Tongue (tissue), 2 donors: ENCODE data around the gene OPN4. TPM values are rescaled to one million over a fixed set of nuclear protein-coding genes. Genes with fewer than 3 reads are reported as not detected.
A peak's percentile ranks its signal among the peaks of the same experiment; 100 is the strongest.

Source experiments
- DNase-seq: peaks from one replicate; pipeline ENCODE4 v3.0.0-alpha.2; 2015
- total RNA-seq: library from RNA; depleted of rRNA; stranded (reverse); fragments of >200 nt; gene quantifications from one replicate; pipeline ENCODE4 v1.2.3, GENCODE V29; 2014

Gene OPN4
- total RNA-seq, 1 donor from 2014 or later: not detected

DNA sequence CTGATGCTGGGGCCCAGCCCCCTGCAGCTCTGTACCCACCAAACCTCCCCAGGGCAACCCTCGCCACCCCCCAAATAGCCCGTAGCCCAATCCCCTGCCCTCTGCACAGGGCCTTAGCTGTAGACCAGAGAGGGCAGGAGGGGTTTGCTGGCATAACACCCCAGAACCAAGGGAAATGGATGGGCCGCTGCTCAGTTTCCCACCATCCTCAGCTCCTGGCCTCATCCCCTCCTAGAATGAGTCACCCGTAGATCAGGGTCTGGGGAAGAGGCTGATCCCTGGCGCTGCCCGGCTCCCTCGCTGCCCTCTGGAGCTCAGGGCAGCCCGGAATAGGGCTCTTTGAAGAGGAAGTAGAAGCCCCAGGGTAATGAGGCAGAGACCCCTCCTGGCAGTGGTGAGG, 45.2 kb downstream of the OPN4 start:
- no peak for DNase-seq

GRCh38 chr10:86699991-86700840, 45.9 kb downstream of the OPN4 start:
- no peak for DNase-seq

GRCh38 chr10:86700851-86701617, 46.7 kb downstream of the OPN4 start:
- DNase-seq: no peak

DNA sequence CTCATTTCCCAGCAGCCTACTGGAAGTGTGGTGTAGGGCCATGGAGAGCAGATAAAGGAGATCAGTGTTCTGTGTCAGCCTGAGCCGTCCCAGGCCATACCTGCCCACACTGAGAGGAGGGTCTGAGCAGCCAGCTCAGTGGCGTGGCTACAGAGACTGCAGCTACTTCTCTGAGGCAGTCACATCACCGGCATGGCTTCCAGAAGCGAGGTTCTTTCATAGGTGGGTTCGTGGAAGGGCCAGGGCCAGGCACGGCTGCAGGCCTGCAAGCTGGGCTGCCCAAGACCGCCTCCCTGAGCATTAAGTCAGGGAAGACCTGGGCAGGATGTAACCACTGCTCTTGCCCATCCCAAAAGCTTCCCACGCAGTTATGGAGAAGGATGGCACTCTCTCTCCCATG, 48.8 kb downstream of the OPN4 start:
- DNase-seq: no peak

- no peak for DNase-seq
Measured at GRCh38 chr10:86705139-86705538, 50.8 kb downstream of the OPN4 start.

GRCh38 chr10:86705905-86706304, 51.6 kb downstream of the OPN4 start:
- no peak for DNase-seq

DNA sequence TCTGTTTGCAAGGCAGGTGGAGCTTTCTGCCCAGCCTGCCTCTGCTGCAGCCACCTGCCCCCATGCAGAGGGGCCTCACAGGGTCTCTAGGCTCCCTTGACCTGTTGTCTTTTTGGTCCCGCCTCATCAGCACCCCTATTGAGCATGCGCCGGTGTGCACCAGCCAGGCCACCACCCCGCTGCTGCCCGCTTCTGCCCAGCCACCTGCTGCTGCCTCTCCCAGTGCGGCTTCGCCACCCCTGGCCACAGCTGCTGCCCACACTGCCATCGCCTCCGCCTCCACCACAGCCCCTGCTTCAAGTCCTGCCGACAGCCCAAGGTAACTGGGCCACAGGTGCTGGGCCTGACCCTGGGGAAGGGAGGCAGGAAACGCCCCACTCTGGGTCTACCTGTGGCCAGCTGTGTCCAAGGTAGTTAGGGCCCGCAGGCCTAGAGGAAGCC, 52.1 kb downstream of the OPN4 start:
- peak; percentile 62 for DNase-seq

DNA sequence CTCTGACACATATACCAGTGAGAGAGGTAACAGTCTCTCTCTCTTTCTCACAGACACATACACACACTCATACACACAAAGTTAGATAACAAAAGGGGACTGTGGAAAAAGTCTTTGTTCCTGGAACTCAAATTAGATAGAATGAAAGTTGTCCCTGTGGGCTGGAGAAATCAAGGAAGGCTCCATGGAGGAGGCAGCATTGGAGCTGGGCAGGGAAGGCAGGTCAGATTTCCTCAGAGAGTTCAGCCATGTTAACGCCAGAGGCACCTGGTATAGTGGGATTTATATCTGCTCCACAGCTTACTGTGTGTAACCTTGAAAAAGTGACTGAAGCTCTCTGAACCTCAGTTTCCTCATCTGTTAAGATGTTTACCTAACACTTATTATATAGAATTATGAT, 52.6 kb downstream of the OPN4 start:
- no peak for DNase-seq

- no peak for DNase-seq
Measured at GRCh38 chr10:86707505-86707904, 53.2 kb downstream of the OPN4 start.

GRCh38 chr10:86708068-86708782, 53.9 kb downstream of the OPN4 start:
- DNase-seq: no peak

DNA sequence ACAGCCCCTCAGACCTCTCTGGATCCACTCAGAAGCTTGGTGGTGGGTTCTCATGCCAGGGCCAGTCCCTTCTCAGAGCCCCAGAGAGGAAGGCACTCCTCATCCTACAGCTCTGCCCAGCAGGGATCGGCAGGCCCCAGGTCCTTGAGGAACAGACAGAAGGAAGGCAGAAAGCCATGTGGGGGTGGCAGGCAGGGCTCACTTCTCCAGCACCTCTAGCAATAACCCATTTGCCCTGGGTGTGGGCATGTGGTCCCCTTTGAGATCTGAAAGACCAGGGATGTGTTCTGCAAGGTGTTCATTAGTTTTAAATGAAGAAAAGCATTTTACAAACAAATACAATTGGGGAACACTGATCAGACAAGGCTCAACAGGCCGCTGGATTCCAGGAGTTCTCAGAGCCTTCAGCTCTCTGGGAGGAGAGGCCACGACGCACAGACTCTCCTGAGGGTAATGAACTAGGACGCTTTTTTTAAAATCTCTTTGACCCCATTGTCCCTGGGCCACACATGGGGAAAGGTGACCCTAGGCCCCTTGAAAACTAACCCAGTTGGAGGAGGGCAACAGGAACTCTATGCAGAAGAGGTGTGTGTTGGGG, 54.5 kb downstream of the OPN4 start:
- DNase-seq: no peak

DNA sequence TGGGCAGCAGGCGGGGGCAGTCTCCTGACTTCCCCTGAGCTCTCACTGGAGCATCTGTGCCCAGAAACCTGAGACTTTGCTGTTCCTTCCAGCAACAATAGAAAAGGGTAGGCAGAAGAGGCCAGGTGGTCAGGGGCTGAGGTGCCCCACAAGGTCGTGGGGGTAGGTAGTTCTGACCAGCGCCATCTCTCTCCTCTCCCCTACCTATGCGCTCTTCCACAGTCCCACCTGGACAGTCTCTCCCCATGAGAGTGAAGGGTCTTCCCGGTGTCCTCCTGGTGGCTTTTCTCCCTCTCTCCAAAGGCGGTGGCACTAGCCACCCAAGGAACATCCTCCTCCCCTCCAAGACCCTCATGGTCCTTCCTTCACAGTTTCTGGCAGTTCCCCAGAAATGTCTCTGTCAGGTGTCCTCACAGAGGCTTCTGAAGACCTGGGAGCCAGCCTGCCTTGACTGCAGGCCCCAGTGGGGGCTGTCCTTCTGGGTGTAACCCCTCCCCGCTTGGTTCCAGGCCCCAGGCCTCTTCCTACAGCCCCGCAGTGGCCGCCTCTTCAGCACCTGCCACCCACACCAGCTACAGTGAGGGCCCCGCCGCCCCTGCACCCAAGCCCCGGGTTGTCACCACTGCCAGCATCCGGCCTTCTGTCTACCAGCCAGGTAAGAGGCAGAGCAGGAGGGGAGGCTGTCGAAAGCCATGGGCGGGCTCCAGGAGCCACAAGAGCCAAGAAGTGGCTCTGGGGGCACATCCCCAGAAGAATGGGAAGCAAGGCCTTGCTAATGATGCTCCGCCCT, 55.2 kb downstream of the OPN4 start:
- no peak for DNase-seq

GRCh38 chr10:86710987-86711512, 56.7 kb downstream of the OPN4 start:
- DNase-seq: peak; percentile 96

DNA sequence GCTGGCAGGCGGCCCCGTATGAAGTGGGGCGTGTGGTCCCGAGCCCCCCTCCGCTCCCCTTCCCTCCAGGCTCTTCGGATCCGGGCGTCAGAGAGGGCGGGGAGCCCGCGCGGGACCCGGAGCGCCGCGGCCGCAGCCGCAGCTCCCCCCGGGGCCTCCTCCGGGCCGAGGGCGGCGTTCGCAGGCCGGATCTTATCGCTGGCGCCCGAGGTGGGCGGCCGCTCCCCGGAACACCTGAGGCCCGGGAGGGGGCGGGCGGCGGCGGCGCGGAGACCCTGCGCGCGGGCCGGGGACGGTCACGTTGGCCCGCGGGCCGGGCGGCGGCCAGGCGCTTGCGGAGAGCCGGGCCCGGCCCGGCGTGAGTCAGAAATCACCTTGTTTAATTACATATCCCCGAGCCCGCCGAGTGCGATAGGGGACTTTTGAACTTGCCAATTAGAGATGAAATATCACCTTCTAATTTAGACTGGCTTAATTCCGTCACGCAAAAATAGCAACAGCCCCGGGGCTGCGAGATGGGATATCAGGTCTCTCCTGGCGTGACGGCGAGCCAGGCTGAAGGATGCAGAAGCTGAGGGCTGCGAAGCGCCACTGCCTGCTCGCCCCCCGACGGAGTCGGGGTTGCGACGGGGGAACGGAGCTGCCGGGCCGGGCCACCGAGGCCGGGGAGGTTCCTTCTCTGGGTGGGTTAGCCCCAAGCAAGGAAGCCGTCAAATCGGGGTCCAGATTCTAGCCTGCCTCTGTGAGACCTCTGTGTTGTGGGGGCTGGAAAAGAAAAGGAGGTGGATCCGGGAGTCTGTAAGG, 57.4 kb downstream of the OPN4 start:
- peak; percentile 75 for DNase-seq

DNA sequence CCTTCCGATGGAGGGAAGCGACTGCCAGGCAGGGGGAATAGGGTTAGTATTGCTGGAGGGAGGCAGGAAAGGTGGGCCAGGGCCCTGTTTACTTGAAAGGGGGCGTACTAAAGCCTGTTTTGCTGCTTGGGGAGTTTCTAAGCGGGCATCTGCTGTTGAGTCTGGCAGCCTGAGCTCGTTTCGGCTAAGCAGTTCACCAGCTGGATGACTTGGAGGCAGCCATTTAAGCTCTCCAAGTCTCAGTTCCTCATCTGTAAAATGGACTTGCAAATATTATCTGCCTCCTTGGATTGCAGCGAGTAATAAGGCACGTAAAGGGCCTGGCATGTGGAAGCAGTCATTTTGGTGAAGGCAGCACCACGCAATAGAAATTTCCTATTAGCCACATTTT, 58.0 kb downstream of the OPN4 start:
- DNase-seq: no peak

DNA sequence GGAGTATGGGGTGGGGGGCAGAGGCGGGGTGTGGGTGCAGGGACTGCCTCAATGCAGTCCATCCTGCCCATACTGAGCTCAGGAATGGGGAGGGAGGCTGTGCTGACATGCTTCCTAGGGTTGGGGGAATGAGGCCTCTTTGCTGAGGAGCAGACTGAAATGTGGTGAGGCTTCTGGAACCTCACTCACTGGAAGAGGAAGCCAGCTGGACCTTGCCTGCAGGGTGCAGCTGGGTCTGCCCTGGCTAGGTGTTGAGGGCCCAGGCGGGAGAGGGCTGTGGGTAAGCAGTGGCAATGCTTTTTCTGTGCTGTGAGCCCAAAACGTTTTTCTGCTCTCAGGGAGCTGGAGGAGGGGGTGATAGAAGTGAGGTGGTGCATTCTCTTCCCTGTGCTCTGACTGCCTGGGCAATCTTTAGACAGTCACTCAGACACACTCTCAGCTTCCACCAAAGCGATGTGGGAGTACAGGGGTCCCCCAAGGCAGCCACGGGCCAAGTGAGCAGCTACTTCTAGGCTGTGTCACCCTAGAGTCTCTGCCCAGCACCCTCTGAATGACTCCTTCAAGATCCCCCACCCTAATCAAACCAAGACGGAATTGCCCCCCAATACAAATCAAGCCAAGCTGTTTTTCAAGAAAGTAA, 60.9 kb downstream of the OPN4 start:
- no peak for DNase-seq

DNA sequence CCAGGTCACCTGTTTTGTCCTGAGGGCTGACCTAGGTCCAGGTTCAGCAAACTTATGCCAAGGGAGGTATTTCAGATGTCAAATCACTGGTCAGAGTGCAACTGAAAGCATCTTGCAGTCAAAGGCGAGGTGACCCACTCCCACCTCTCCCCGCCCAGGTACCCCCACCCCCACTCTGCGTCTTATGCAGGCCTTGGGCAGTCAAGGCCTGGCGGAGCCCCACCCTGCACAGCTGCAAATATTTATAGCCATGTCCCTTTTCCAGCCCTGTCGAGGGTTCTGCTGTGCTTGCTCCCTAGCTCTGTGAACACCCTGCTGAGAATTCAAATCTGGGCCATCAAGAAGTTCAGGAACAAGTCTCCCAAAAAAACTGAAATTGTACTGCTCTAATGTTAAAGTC, 61.5 kb downstream of the OPN4 start:
- DNase-seq: peak; percentile 48
